Lower leg skin (tissue), 3 donors: ENCODE results near the gene KPNA2.

Experiments
- POLR2A ChIP-seq, 2 donors: fragments of 450-650 bp; IDR thresholded peaks; one replicate each; pipeline ENCODE4 v1.6.1; 2016 to 2017; ENCODE audit warnings: antibody characterized with exemption in 2 of 2, mild to moderate bottlenecking in 1 of 2, moderate library complexity in 1 of 2
- TF ChIP-seq, protein P1 (sequence below), 3 donors: fragments of 450-650 bp; IDR thresholded peaks; one replicate each; pipeline ENCODE4 v1.5.1; 2016; ENCODE audit warnings: antibody characterized with exemption in 3 of 3, mild to moderate bottlenecking in 3 of 3, moderate library complexity in 2 of 3

DNA sequence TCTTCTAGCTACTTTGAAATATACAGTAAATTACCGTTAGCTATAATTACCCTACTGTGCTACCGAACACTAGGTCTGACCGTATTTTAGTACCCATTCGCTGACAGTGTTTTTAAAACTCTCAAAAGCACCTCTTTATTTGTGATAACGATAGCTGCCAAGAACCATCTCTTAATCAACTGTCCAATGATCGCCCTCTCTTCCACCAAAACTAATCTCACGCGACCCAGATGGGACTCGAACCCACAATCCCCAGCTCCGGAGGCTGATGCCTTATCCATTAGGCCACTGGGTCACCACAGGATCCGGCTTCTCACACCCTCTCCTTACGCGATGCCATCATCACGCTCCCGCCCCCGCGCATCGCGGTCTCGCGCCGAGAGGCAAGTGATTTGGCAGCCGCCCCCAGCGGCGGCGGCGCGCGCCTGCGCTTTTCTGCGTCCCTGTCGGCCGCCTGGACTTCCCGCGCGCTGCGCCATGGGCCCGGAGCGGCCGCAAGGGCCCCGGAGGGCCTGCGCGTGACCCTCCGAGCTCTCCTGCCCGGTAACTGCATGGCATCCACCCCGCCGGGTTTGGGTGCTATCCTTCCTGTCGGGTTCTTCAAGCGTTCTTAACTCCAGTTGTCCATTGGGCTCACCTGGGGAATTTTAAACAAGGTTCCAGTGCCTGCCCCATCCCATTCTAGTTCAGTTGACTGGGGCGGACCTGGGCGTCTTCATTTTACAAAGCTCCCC is 15.7 kb upstream of the KPNA2 start:
- TF ChIP-seq, protein P1, sequence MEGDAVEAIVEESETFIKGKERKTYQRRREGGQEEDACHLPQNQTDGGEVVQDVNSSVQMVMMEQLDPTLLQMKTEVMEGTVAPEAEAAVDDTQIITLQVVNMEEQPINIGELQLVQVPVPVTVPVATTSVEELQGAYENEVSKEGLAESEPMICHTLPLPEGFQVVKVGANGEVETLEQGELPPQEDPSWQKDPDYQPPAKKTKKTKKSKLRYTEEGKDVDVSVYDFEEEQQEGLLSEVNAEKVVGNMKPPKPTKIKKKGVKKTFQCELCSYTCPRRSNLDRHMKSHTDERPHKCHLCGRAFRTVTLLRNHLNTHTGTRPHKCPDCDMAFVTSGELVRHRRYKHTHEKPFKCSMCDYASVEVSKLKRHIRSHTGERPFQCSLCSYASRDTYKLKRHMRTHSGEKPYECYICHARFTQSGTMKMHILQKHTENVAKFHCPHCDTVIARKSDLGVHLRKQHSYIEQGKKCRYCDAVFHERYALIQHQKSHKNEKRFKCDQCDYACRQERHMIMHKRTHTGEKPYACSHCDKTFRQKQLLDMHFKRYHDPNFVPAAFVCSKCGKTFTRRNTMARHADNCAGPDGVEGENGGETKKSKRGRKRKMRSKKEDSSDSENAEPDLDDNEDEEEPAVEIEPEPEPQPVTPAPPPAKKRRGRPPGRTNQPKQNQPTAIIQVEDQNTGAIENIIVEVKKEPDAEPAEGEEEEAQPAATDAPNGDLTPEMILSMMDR (IDR thresholded peaks at IDR 0.05), result peak in 1 of 3 donors; percentile 85
- TF ChIP-seq POLR2A (IDR thresholded peaks at IDR 0.05), result no peak
